Measurements from ENCODE around the gene SEPTIN8. TPM values are rescaled to one million over a fixed set of nuclear protein-coding genes. Genes with fewer than 3 reads are reported as not detected.

Gene SEPTIN8
- total and polyA plus RNA-seq, 10 of the 15 experiments (the other 5 are each of a cell fraction or from before 2014, with no cell fraction given): 6.1 to 96.1 (median 29.4) TPM

- SMC1A ChIA-PET (ENCODE audit: uncharacterized antibody, unreplicated experiment): interaction anchor here (0.6 to 10.9 kb wide), 5 partner anchors 7 to 183 kb away, joined by 3 to 129 read pairs (median 5); no protein-coding TSS in a partner anchor
- no peaks in the 10 kb centered on the region; the same call in 1 of the 2 replicates for H3K4me1 ChIP-seq (ENCODE audit: control insufficient read depth, insufficient read depth, low read length)
- BruUV-seq (replicated peaks): no TSS peak
- no peaks in the 10 kb centered on the region for H3K79me2 ChIP-seq (ENCODE audit: control insufficient read depth, insufficient read depth, low read length)
- H3K27ac ChIP-seq (ENCODE audit: control insufficient read depth, insufficient read depth): no peak overlapping the region
- no peaks in the 10 kb centered on the region for H4K20me1 ChIP-seq (ENCODE audit: control insufficient read depth, insufficient read depth)
- FAIRE-seq: no peak
- DNase-seq (ENCODE audit: low read depth, low spot score): no peak
- no peak for ATAC-seq
- CTCF ChIA-PET: interaction anchor here (1.2 to 7.7 kb wide), 3 partner anchors 8 to 61 kb away, joined by 4 to 159 read pairs (median 136); no protein-coding TSS in a partner anchor
- no peak overlapping the region for H3K9ac ChIP-seq (ENCODE audit: control insufficient read depth, insufficient read depth, low read length)
- H3K9me3 ChIP-seq (replicated peaks; ENCODE audit: control insufficient read depth, insufficient read depth, low read length): no peaks in the 10 kb centered on the region; the same call in 2 of the 3 replicates
- in situ Hi-C loops (cut with MboI): loop anchor here (5.0 kb wide), 1 partner anchor 429 kb away; no protein-coding TSS in a partner anchor
- no peak overlapping the region for H2AFZ ChIP-seq (ENCODE audit: control insufficient read depth, low read depth, low read length)
- H3K4me2 ChIP-seq (ENCODE audit: control insufficient read depth, insufficient read depth): no peak overlapping the region
- peaks cover 0 to 11% of the 10 kb centered on the region in 2 experiments; a peak in 2 of 4 replicates for H3K27me3 ChIP-seq (replicated peaks in 1 of 2; ENCODE audit: control insufficient read depth in 2 of 2, insufficient read depth in 2 of 2, low read length in 1 of 2)
- RAD21 ChIA-PET (ENCODE audit: unreplicated experiment): interaction anchor here (2.3 to 7.7 kb wide), 2 partner anchors 7 to 65 kb away, joined by 11 to 106 read pairs; no protein-coding TSS in a partner anchor
- POLR2A ChIA-PET: interaction anchor here (6.2 kb wide), 1 partner anchor 9 kb away, joined by 41 read pairs; no protein-coding TSS in a partner anchor
- no peaks in the 10 kb centered on the region for H3K36me3 ChIP-seq (ENCODE audit: control insufficient read depth in 2 of 2, insufficient read depth in 2 of 2, low read length in 1 of 2)
- TF ChIP-seq TARDBP (IDR thresholded peaks at IDR 0.05; ENCODE audit: borderline replicate concordance) (no peak), CHD2 (IDR thresholded peaks at IDR 0.05; ENCODE audit: borderline replicate concordance, low read depth, low read length) (no peak), MEF2B (IDR thresholded peaks at IDR 0.05; ENCODE audit: partially characterized antibody, poor library complexity, severe bottlenecking) (no peak)
- no peak overlapping the region for H3K4me3 ChIP-seq
- WGBS (ENCODE audit: insufficient coverage, insufficient replicate concordance, low lambda C conversion rate, missing lambda C conversion rate): 52% methylated on average over 2 of the region's 2 CpGs
- intact Hi-C loops (cut with micrococcal nuclease; ENCODE audit: unreplicated experiment): no loop called here
These were observed 39.0 kb upstream of the SEPTIN8 start for GRCh38 chr5:132816083-132816482.

- BruUV-seq (replicated peaks): no TSS peak
- no peak for DNase-seq (ENCODE audit: low read depth, low spot score)
These were observed 38.4 kb upstream of the SEPTIN8 start for GRCh38 chr5:132815454-132815853.

More at GRCh38 chr5:132815454-132815853, 38.4 kb upstream of the SEPTIN8 start:
- ChIA-PET POLR2A (interaction anchor here (0.6 kb wide), 1 partner anchor 54 kb away, joined by 3 read pairs; no protein-coding TSS in a partner anchor), SMC1A (ENCODE audit: uncharacterized antibody, unreplicated experiment) (interaction anchor here (0.6 to 1.4 kb wide), 3 partner anchors 30 to 223 kb away, joined by 3 read pairs; no protein-coding TSS in a partner anchor), RAD21 (ENCODE audit: unreplicated experiment) (interaction anchor here (0.7 to 7.7 kb wide), 4 partner anchors 7 to 288 kb away, joined by 3 to 106 read pairs (median 4); no protein-coding TSS in a partner anchor), CTCF (interaction anchor here (0.7 to 7.7 kb wide), 8 partner anchors 13 to 315 kb away, joined by 3 to 136 read pairs (median 4); partner anchors contain the start of gene CCNI2)
- intact Hi-C loops (cut with micrococcal nuclease; ENCODE audit: unreplicated experiment) (no loop called here), in situ Hi-C loops (cut with MboI) (loop anchor here (5.0 kb wide), 1 partner anchor 428 kb away; no protein-coding TSS in a partner anchor)
- no peak for TF ChIP-seq MAX (IDR thresholded peaks at IDR 0.05; ENCODE audit: low read depth, low read length)
- TF ChIP-seq POLR2AphosphoS5 (IDR thresholded peaks at IDR 0.05; ENCODE audit: low read length): no peak
- no peak for TF ChIP-seq GATAD2B (conservative IDR thresholded peaks at IDR 0.05; ENCODE audit: low read depth)
- TF ChIP-seq NR2C1 (IDR thresholded peaks at IDR 0.05): peak; percentile 54
- no peak for TF ChIP-seq IKZF1 (conservative IDR thresholded peaks at IDR 0.05)
- TF ChIP-seq NR2F1 (conservative IDR thresholded peaks at IDR 0.05): peak; percentile 61; the same call in 1 of the 2 replicates
- WGBS (ENCODE audit: insufficient coverage, insufficient replicate concordance, low lambda C conversion rate, missing lambda C conversion rate): 100% methylated on average over 1 of the region's 1 CpG
- no peak for ATAC-seq
- Histone ChIP-seq H3K27ac (ENCODE audit: control insufficient read depth, insufficient read depth) (no peak overlapping the region), H3K36me3 (ENCODE audit: control insufficient read depth in 2 of 2, insufficient read depth in 2 of 2, low read length in 1 of 2) (no peaks in the 10 kb centered on the region), H3K4me1 (ENCODE audit: control insufficient read depth, insufficient read depth, low read length) (no peaks in the 10 kb centered on the region; the same call in 1 of the 2 replicates), H3K9ac (ENCODE audit: control insufficient read depth, insufficient read depth, low read length) (no peak overlapping the region), H2AFZ (ENCODE audit: control insufficient read depth, low read depth, low read length) (no peak overlapping the region), H3K4me2 (ENCODE audit: control insufficient read depth, insufficient read depth) (no peak overlapping the region), H3K79me2 (ENCODE audit: control insufficient read depth, insufficient read depth, low read length) (no peaks in the 10 kb centered on the region), H4K20me1 (ENCODE audit: control insufficient read depth, insufficient read depth) (no peaks in the 10 kb centered on the region), H3K27me3 (replicated peaks in 1 of 2; ENCODE audit: control insufficient read depth in 2 of 2, insufficient read depth in 2 of 2, low read length in 1 of 2) (peaks cover 0 to 11% of the 10 kb centered on the region in 2 experiments; a peak in 2 of 4 replicates), H3K4me3 (no peak overlapping the region), H3K9me3 (replicated peaks; ENCODE audit: control insufficient read depth, insufficient read depth, low read length) (no peaks in the 10 kb centered on the region; the same call in 2 of the 3 replicates)
- FAIRE-seq: no peak

Data from GM12878 (cell line).